8988T (cell line): ENCODE data around the gene ISLR.

Source experiments
- DNase-seq: peaks from one replicate; pipeline ENCODE4 v3.0.0; 2011

The ISLR gene

GRCh38 chr15:74173380-74174218 lies at the start of gene ISLR:
Gene ISLR, plus strand, starts transcription at chr15:74173710. Its CDS starts 1,149 bp downstream, at chr15:74174859.
- DNase-seq, result no peak

- no peak for DNase-seq
Observed at GRCh38 chr15:74124196-74124595, 49.3 kb upstream of the ISLR start.

- no peak for DNase-seq
Observed at GRCh38 chr15:74124759-74125158, 48.8 kb upstream of the ISLR start.

GRCh38 chr15:74127255-74127953 lies 46.1 kb upstream of the ISLR start:
- peak; percentile 89 for DNase-seq

GRCh38 chr15:74127954-74128784 lies 45.3 kb upstream of the ISLR start:
- DNase-seq, result no peak

- DNase-seq, result no peak
Observed at GRCh38 chr15:74128785-74129585, 44.5 kb upstream of the ISLR start.

GRCh38 chr15:74129586-74130154 lies 43.8 kb upstream of the ISLR start:
- no peak for DNase-seq

GRCh38 chr15:74130155-74130848 lies 43.2 kb upstream of the ISLR start, which contains the start of gene ISLR2:
Gene ISLR2, plus strand, starts transcription at chr15:74130586. Its CDS starts 2,169 bp downstream, at chr15:74132755.
- DNase-seq, result no peak

- DNase-seq, result no peak
Observed at GRCh38 chr15:74130849-74131627, 42.5 kb upstream of the ISLR start.

- no peak for DNase-seq
Observed at GRCh38 chr15:74131628-74132413, 41.7 kb upstream of the ISLR start.

- DNase-seq, result no peak
Observed at GRCh38 chr15:74132681-74133651, 40.5 kb upstream of the ISLR start.

GRCh38 chr15:74133694-74134386 lies 39.7 kb upstream of the ISLR start:
- DNase-seq, result no peak

GRCh38 chr15:74134387-74135027 lies 39.0 kb upstream of the ISLR start:
- DNase-seq, result peak; percentile 80

- DNase-seq, result no peak
Observed at GRCh38 chr15:74135041-74135565, 38.4 kb upstream of the ISLR start.

GRCh38 chr15:74136540-74136813 lies 37.0 kb upstream of the ISLR start:
- no peak for DNase-seq

- DNase-seq, result no peak
Observed at GRCh38 chr15:74136814-74137536, 36.5 kb upstream of the ISLR start.

- no peak for DNase-seq
Observed at GRCh38 chr15:74137537-74137894, 36.0 kb upstream of the ISLR start.
